GM12878 (cell line): ENCODE data around the gene SLC38A8. TPM values are rescaled to one million over a fixed set of nuclear protein-coding genes. Genes with fewer than 3 reads are reported as not detected.

ENCODE experiments used
- ATAC-seq: fragments of 200-7000 bp; cut with Tn5 transposase; 3 replicates; pipeline ENCODE4 v1.9.1; 2020; ENCODE audit warnings: mild to moderate bottlenecking, moderate library complexity
- BruUV-seq: library from RNA; stranded (reverse); fragments of 400-500 nt; replicated peaks from 2 replicates; lab custom pipeline; 2021; lab: Mats Ljungman, UMichigan
- CTCF ChIA-PET: fragments of 300-600 bp; sonication (Branson Sonifier 250); formaldehyde crosslinking; extraction: SDS; loops from one replicate; lab custom pipeline; 2021; ENCODE audit warnings: inconsistent platforms; lab: Yijun Ruan, JAX
- POLR2A ChIA-PET: fragments of 350-600 bp; formaldehyde crosslinking; extraction: SDS; loops from one replicate; lab custom pipeline; 2021; ENCODE audit warnings: inconsistent platforms; lab: Charles Lee
- RAD21 ChIA-PET: fragments of 300-600 bp; sonication (Branson Sonifier 250); formaldehyde crosslinking; loops from one replicate; lab custom pipeline; 2023; ENCODE audit warnings: antibody characterized with exemption; ENCODE audit not compliant: unreplicated experiment; lab: Charles Lee
- SMC1A ChIA-PET: fragments of 300-600 bp; sonication (Branson Sonifier 250); formaldehyde crosslinking; loops from one replicate; lab custom pipeline; 2023; ENCODE audit not compliant: unreplicated experiment, uncharacterized antibody; lab: Charles Lee
- DNase-seq: peaks from one replicate; pipeline ENCODE4 v3.0.0-alpha.2; 2011; ENCODE audit warnings: low read depth, low spot score
- FAIRE-seq: peaks from 3 replicates; lab custom pipeline; 2011; peaks lifted over from hg19 to GRCh38; lab: Jason Lieb, UNC
- H2AFZ ChIP-seq: 2 replicates; pipeline ENCODE4 v1.6.0; 2011; ENCODE audit warnings: low read depth, low read length, control low read depth; ENCODE audit not compliant: control insufficient read depth
- H3K27ac ChIP-seq: 2 replicates; pipeline ENCODE4 v1.5.1; 2011; ENCODE audit warnings: control low read depth; ENCODE audit not compliant: control insufficient read depth, insufficient read depth
- H3K27me3 ChIP-seq, 2 experiments: replicated peaks in 1 of 2; 2 replicates each; pipeline versions ENCODE4 v1.6.0 to v1.6.1; 2011; ENCODE audit warnings: low read length in 1 of 2; ENCODE audit not compliant: control insufficient read depth in 2 of 2, insufficient read depth in 2 of 2
- H3K36me3 ChIP-seq, 2 experiments: 2 replicates each; pipeline ENCODE4 v1.5.1; 2011; ENCODE audit warnings: low read length in 1 of 2; ENCODE audit not compliant: control insufficient read depth in 2 of 2, insufficient read depth in 2 of 2
- H3K4me1 ChIP-seq: 2 replicates; pipeline ENCODE4 v1.6.1; 2011; ENCODE audit warnings: mild to moderate bottlenecking, low read length, moderate library complexity, mixed read lengths; ENCODE audit not compliant: control insufficient read depth, insufficient read depth
- H3K4me2 ChIP-seq: 2 replicates; pipeline ENCODE4 v1.6.0; 2011; ENCODE audit warnings: control low read depth; ENCODE audit not compliant: control insufficient read depth, insufficient read depth
- H3K4me3 ChIP-seq: fragments of 200-600 bp; sonication (generic); 2 replicates; pipeline ENCODE4 v1.5.1; 2016
- H3K79me2 ChIP-seq: 2 replicates; pipeline ENCODE4 v1.6.0; 2011; ENCODE audit warnings: low read length; ENCODE audit not compliant: control insufficient read depth, insufficient read depth
- H3K9ac ChIP-seq: 2 replicates; pipeline ENCODE4 v1.8.0; 2011; ENCODE audit warnings: low read length, control low read depth, mixed read lengths; ENCODE audit not compliant: control insufficient read depth, insufficient read depth
- H3K9me3 ChIP-seq: replicated peaks from 3 replicates; pipeline ENCODE4 v1.5.1; 2011; ENCODE audit warnings: mild to moderate bottlenecking, low read length; ENCODE audit not compliant: control insufficient read depth, insufficient read depth
- H4K20me1 ChIP-seq: 2 replicates; pipeline ENCODE4 v1.6.0; 2011; ENCODE audit not compliant: control insufficient read depth, insufficient read depth
- CHD2 ChIP-seq: IDR thresholded peaks from 2 replicates; pipeline ENCODE4 v1.6.1; 2011; ENCODE audit warnings: low read depth, low read length, improper control_type of control experiment, borderline replicate concordance
- EP300 ChIP-seq, 2 experiments: fragments of 150-350 bp in 1 of 2; IDR thresholded peaks; 2 replicates each; pipeline ENCODE4 v1.6.1; 2011 to 2012; ENCODE audit warnings: low read depth in 2 of 2, low read length in 2 of 2, borderline replicate concordance in 1 of 2, improper control_type of control experiment in 1 of 2, inconsistent platforms in 1 of 2; ENCODE audit not compliant: control insufficient read depth in 1 of 2
- POLR2A ChIP-seq: IDR thresholded peaks from 2 replicates; pipeline ENCODE4 v1.6.1; 2011; ENCODE audit warnings: low read depth, mild to moderate bottlenecking, low read length
- POLR2AphosphoS2 ChIP-seq: IDR thresholded peaks from 2 replicates; pipeline ENCODE4 v1.6.1; 2011; ENCODE audit warnings: low read depth, mild to moderate bottlenecking, low read length, improper control_type of control experiment, moderate library complexity
- RAD21 ChIP-seq: IDR thresholded peaks from 2 replicates; pipeline ENCODE4 v1.6.1; 2011; ENCODE audit warnings: mild to moderate bottlenecking, low read depth, low read length, moderate library complexity; ENCODE audit not compliant: insufficient read depth
- SREBF2 ChIP-seq: IDR thresholded peaks from 2 replicates; pipeline ENCODE4 v1.6.1; 2012; ENCODE audit warnings: mild to moderate bottlenecking, low read length
- TARDBP ChIP-seq: IDR thresholded peaks from 2 replicates; pipeline ENCODE4 v1.6.1; 2016; ENCODE audit warnings: borderline replicate concordance
- WGBS: methylation state at CpG from one replicate; pipeline ENCODE4 v1.1.6; 2016; ENCODE audit warnings: low lambda C conversion rate; ENCODE audit not compliant: insufficient replicate concordance, insufficient coverage; ENCODE audit errors: missing lambda C conversion rate; 5-methylcytosine and 5-hydroxymethylcytosine counted together
- in situ Hi-C: fragments of 300-500 bp; cut with MboI; formaldehyde crosslinking; loops from 9 replicates; pipeline ENCODE4 v1.14.3; 2018; ENCODE audit warnings: mixed read lengths
- intact Hi-C: fragments of 100-400 bp; cut with micrococcal nuclease; formaldehyde crosslinking; loops from one replicate; pipeline ENCODE4 v1.14.2; 2022; ENCODE audit not compliant: unreplicated experiment
- polyA plus RNA-seq, 11 experiments: library from polyadenylated mRNA; depleted of rRNA in 4 of 11; unstranded in 6 of 11; stranded (reverse) in 5 of 11; fragments of >200 nt; fragmentation: Nextera tagmentation in 4 of 11; fragmentation: Illumina TruSeq in 1 of 11; extraction: Ambion mirVana in 4 of 11; extraction: Trizol in 1 of 11; gene quantifications; 1 replicate in 1 of 11; 2 replicates in 10 of 11; pipeline versions ENCODE4 v1.2.1 to v1.2.3, GENCODE V29; 2011 to 2016; ENCODE audit warnings: inconsistent platforms in 2 of 11, missing spikeins in 2 of 11, low read depth in 1 of 11
- total RNA-seq, 4 experiments: library from RNA; depleted of rRNA in 3 of 4; stranded (reverse); fragments of >200 nt in 3 of 4; fragmentation: Illumina TruSeq in 1 of 4; extraction: Trizol in 1 of 4; gene quantifications; 2 replicates each; pipeline versions ENCODE4 v1.2.1 to v1.2.3, GENCODE V29; 2013 to 2021
- TF ChIP-seq, protein P1 (sequence below): fragments of 450-650 bp; IDR thresholded peaks from 2 replicates; pipeline ENCODE4 v1.6.1; 2017; ENCODE audit warnings: borderline replicate concordance
- TF ChIP-seq, protein P2 (sequence below): fragments of 450-650 bp; IDR thresholded peaks from 2 replicates; pipeline ENCODE4 v1.6.1; 2017; ENCODE audit warnings: mild to moderate bottlenecking, low read depth, inconsistent platforms; ENCODE audit not compliant: poor library complexity, severe bottlenecking
- TF ChIP-seq, protein P3 (sequence below): fragments of 150-350 bp; IDR thresholded peaks from 2 replicates; pipeline ENCODE4 v1.6.1; 2014; ENCODE audit warnings: mild to moderate bottlenecking, low read depth, low read length

Gene SLC38A8
- total and polyA plus RNA-seq, 10 of the 15 experiments (the other 5 are each of a cell fraction or from before 2014, with no cell fraction given), result not detected

DNA sequence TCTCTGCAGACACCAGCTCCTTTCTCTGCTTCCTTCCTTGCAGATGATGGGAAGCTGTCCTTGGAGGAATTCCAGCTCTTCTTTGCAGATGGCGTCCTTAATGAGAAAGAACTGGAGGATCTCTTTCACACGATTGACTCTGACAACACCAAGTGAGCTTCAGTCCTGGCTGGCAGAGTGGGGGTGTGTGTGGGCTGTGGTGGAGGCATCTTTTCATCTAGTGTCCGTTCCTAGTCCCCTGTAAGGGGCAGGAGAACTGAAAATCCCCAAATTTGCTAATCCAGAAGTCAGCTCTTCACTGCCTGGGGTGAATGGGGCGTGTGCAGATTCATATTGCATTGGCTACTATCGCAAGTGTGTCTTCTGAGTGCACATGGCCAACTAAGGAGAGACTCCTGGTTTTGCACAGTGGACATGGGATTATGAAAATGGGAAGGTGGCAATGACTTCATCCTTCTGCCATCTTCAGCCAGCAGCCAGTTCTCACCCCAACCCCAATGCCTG lies 64.1 kb downstream of the SLC38A8 start:
- Histone ChIP-seq H3K27ac (no peak overlapping the region), H3K9me3 (no peaks in the 10 kb centered on the region; the same call in 2 of the 3 replicates), H2AFZ (no peak overlapping the region), H3K27me3 (no peaks in the 10 kb centered on the region), H3K4me3 (no peak overlapping the region), H3K4me2 (no peak overlapping the region), H3K79me2 (no peaks in the 10 kb centered on the region), H3K36me3 (no peaks in the 10 kb centered on the region), H3K9ac (no peak overlapping the region), H3K4me1 (no peaks in the 10 kb centered on the region), H4K20me1 (no peaks in the 10 kb centered on the region)
- no peak for ATAC-seq
- intact Hi-C loops (no loop called here), in situ Hi-C loops (no loop called here)
- no TSS peak for BruUV-seq
- ChIA-PET POLR2A (interaction anchor here (0.5 kb wide), 1 partner anchor 136 kb away, joined by 6 read pairs; no protein-coding TSS in a partner anchor), CTCF (interaction anchor here (0.6 to 1.4 kb wide), 2 partner anchors 87 to 593 kb away, joined by 3 read pairs; no protein-coding TSS in a partner anchor), RAD21 (no interaction called here), SMC1A (no interaction called here)
- WGBS, result 12% methylated on average over 5 of the region's 5 CpGs
- DNase-seq, result no peak
- FAIRE-seq, result no peak
- no peak for TF ChIP-seq CHD2
- TF ChIP-seq, protein P1, sequence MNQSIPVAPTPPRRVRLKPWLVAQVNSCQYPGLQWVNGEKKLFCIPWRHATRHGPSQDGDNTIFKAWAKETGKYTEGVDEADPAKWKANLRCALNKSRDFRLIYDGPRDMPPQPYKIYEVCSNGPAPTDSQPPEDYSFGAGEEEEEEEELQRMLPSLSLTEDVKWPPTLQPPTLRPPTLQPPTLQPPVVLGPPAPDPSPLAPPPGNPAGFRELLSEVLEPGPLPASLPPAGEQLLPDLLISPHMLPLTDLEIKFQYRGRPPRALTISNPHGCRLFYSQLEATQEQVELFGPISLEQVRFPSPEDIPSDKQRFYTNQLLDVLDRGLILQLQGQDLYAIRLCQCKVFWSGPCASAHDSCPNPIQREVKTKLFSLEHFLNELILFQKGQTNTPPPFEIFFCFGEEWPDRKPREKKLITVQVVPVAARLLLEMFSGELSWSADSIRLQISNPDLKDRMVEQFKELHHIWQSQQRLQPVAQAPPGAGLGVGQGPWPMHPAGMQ, result no peak
- TF ChIP-seq, protein P2, sequence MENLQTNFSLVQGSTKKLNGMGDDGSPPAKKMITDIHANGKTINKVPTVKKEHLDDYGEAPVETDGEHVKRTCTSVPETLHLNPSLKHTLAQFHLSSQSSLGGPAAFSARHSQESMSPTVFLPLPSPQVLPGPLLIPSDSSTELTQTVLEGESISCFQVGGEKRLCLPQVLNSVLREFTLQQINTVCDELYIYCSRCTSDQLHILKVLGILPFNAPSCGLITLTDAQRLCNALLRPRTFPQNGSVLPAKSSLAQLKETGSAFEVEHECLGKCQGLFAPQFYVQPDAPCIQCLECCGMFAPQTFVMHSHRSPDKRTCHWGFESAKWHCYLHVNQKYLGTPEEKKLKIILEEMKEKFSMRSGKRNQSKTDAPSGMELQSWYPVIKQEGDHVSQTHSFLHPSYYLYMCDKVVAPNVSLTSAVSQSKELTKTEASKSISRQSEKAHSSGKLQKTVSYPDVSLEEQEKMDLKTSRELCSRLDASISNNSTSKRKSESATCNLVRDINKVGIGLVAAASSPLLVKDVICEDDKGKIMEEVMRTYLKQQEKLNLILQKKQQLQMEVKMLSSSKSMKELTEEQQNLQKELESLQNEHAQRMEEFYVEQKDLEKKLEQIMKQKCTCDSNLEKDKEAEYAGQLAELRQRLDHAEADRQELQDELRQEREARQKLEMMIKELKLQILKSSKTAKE, result no peak
- TF ChIP-seq EP300 (IDR thresholded peaks at IDR 0.05; ENCODE audit: borderline replicate concordance in 1 of 2, control insufficient read depth in 1 of 2, low read depth in 2 of 2, low read length in 2 of 2), result no peak
- TF ChIP-seq RAD21, result no peak
- no peak for TF ChIP-seq POLR2AphosphoS2
- TF ChIP-seq POLR2A, result no peak
- TF ChIP-seq, protein P3, sequence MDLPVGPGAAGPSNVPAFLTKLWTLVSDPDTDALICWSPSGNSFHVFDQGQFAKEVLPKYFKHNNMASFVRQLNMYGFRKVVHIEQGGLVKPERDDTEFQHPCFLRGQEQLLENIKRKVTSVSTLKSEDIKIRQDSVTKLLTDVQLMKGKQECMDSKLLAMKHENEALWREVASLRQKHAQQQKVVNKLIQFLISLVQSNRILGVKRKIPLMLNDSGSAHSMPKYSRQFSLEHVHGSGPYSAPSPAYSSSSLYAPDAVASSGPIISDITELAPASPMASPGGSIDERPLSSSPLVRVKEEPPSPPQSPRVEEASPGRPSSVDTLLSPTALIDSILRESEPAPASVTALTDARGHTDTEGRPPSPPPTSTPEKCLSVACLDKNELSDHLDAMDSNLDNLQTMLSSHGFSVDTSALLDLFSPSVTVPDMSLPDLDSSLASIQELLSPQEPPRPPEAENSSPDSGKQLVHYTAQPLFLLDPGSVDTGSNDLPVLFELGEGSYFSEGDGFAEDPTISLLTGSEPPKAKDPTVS, result no peak
- no peak for TF ChIP-seq SREBF2
- TF ChIP-seq TARDBP, result no peak
